HUES64 (cell line): Measurements from ENCODE around the gene AQR.

Experiments
- H3K27ac ChIP-seq: 2 replicates; pipeline ENCODE4 v1.7.0; 2013; ENCODE audit warnings: low read depth, low read length, inconsistent platforms
- H3K27me3 ChIP-seq: 2 replicates; pipeline ENCODE4 v1.6.1; 2013; ENCODE audit warnings: mild to moderate bottlenecking, low read length; ENCODE audit not compliant: insufficient read depth
- H3K36me3 ChIP-seq: 2 replicates; pipeline ENCODE4 v1.6.1; 2013; ENCODE audit warnings: mild to moderate bottlenecking, low read length; ENCODE audit not compliant: insufficient read depth
- H3K4me1 ChIP-seq: 2 replicates; pipeline ENCODE4 v1.6.1; 2013; ENCODE audit warnings: mild to moderate bottlenecking, low read length, moderate library complexity; ENCODE audit not compliant: insufficient read depth
- H3K4me3 ChIP-seq: 2 replicates; pipeline ENCODE4 v1.5.1; 2013; ENCODE audit warnings: mild to moderate bottlenecking, low read length, moderate library complexity
- H3K9ac ChIP-seq: 2 replicates; pipeline ENCODE4 v1.6.1; 2013; ENCODE audit warnings: mild to moderate bottlenecking, low read depth, low read length
- H3K9me3 ChIP-seq: 2 replicates; pipeline ENCODE4 v1.6.1; 2013; ENCODE audit warnings: low read depth, low read length; ENCODE audit not compliant: insufficient read depth
- WGBS: fragments of 150-250, 120-280 bp; methylation state at CpG from one replicate; pipeline ENCODE4 v1.1.7; 2013; ENCODE audit warnings: missing lambda C conversion rate; 5-methylcytosine and 5-hydroxymethylcytosine counted together

Gene AQR

DNA sequence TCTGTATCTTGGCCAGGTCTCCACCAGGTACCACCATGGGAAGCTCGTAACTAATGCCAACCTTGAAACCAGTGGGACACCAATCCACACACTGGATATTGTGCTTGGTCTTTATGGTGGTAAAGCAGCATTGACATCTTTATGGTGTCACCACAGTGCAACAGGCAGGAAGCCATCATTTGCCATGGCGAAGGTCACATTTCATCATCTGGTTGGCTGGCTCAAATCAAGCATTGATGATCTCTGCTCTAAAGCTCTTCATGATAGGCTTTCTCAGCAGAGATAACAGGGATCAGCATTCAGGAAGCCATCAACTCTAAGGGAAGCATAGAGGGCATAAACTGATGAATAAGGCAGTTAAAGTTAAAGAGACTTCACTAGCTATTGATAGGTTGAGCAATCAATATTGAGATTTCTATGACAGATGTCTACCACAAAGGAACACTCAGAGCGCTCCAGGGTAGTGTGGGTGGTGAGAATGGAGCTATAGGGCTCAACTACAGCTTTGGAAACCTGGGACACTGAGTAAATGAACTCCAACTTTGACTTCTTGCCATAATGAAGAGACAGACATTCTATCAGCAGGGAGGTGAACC lies 120.1 kb downstream of the AQR start:
- WGBS = 94% methylated on average over 3 of the region's 3 CpGs
- no peaks in the 10 kb centered on the region for H3K4me1 ChIP-seq
- no peaks in the 10 kb centered on the region for H3K27me3 ChIP-seq
- no peak overlapping the region for H3K9ac ChIP-seq
- H3K9me3 ChIP-seq = no peaks in the 10 kb centered on the region
- H3K4me3 ChIP-seq = no peak overlapping the region
- H3K27ac ChIP-seq = no peak overlapping the region
- no peaks in the 10 kb centered on the region for H3K36me3 ChIP-seq

DNA sequence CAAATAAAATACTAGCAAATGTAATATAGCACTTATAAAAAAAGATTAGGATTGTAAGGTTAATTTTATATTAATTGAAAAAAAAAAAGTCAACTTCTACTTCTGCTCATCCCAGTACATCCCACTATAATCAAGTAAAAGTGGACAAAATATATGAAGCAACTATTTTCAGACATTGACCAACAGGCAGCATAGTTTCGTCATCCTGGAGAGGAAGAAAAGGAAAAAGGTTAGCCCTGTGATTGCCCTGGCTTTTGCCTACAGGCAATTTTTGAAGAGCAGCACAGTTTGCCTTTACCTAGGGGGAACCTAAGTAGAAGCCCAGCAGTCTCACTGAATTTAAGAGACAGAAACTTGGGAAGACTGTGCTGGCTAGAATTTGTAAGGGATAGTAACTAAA lies 121.9 kb downstream of the AQR start:
- WGBS = 94% methylated on average over 1 of the region's 1 CpG

GRCh38 chr15:34841262-34841725 lies 128.2 kb downstream of the AQR start:
- Histone ChIP-seq H3K9ac (no peak overlapping the region), H3K36me3 (no peaks in the 10 kb centered on the region), H3K4me3 (no peak overlapping the region), H3K9me3 (no peaks in the 10 kb centered on the region), H3K27me3 (no peaks in the 10 kb centered on the region), H3K4me1 (no peaks in the 10 kb centered on the region), H3K27ac (no peak overlapping the region)

More for the DNA sequence above, 121.9 kb downstream of the AQR start:
- Histone ChIP-seq H3K9ac (no peak overlapping the region), H3K4me1 (no peaks in the 10 kb centered on the region), H3K36me3 (no peaks in the 10 kb centered on the region), H3K27ac (no peak overlapping the region), H3K4me3 (no peak overlapping the region), H3K27me3 (no peaks in the 10 kb centered on the region), H3K9me3 (no peaks in the 10 kb centered on the region)

GRCh38 chr15:34838282-34838681 lies 131.3 kb downstream of the AQR start:
- 93% methylated on average over 3 of the region's 3 CpGs for WGBS
- H3K27me3 ChIP-seq = no peaks in the 10 kb centered on the region
- no peak overlapping the region for H3K9ac ChIP-seq
- 0 out of 2 replicates have a peak, but pooled peaks cover 5% of the 10 kb centered on the region for H3K9me3 ChIP-seq
- no peaks in the 10 kb centered on the region for H3K36me3 ChIP-seq
- H3K27ac ChIP-seq = no peak overlapping the region
- no peak overlapping the region for H3K4me3 ChIP-seq
- H3K4me1 ChIP-seq = no peaks in the 10 kb centered on the region

- Histone ChIP-seq H3K4me1 (no peaks in the 10 kb centered on the region), H3K36me3 (no peaks in the 10 kb centered on the region), H3K9ac (no peak overlapping the region), H3K27ac (no peak overlapping the region), H3K27me3 (no peaks in the 10 kb centered on the region), H3K9me3 (0 out of 2 replicates have a peak, but pooled peaks cover 5% of the 10 kb centered on the region), H3K4me3 (no peak overlapping the region)
- WGBS = 89% methylated on average over 6 of the region's 6 CpGs
Observed at GRCh38 chr15:34837246-34838016, 132.1 kb downstream of the AQR start.

GRCh38 chr15:34828145-34828911 lies 141.2 kb downstream of the AQR start:
- 90% methylated on average over 1 of the region's 5 CpGs for WGBS
- H3K27ac ChIP-seq = no peak overlapping the region
- H3K27me3 ChIP-seq = no peaks in the 10 kb centered on the region
- H3K36me3 ChIP-seq = no peaks in the 10 kb centered on the region
- no peaks in the 10 kb centered on the region for H3K4me1 ChIP-seq
- no peak overlapping the region for H3K9ac ChIP-seq
- no peak overlapping the region for H3K4me3 ChIP-seq
- no peaks in the 10 kb centered on the region for H3K9me3 ChIP-seq

DNA sequence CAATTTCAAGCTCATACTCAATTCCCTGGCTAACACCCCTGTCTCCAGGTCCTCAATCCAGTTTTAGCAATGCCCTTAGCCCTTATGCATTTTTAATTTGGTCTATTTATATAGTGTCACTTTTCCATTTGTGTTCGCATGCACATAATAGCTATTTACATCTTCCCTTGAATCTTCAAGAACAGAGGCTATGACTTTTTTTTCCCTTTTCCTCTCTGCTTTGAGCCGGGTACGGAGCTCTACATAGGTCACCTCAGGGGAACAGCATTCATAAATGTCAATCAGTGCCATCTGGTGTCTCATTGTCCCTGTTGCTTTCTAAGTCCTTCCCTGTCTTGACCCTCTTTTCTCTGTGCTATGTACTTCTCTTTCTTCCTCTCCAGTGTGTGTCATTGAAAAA lies 147.7 kb downstream of the AQR start:
- H3K4me3 ChIP-seq = no peak overlapping the region
- H3K36me3 ChIP-seq = no peaks in the 10 kb centered on the region
- no peaks in the 10 kb centered on the region for H3K4me1 ChIP-seq
- no peaks in the 10 kb centered on the region for H3K9me3 ChIP-seq
- no peak overlapping the region for H3K9ac ChIP-seq
- H3K27ac ChIP-seq = no peak overlapping the region
- no peaks in the 10 kb centered on the region for H3K27me3 ChIP-seq
- WGBS = 91% methylated on average over 3 of the region's 3 CpGs

- H3K36me3 ChIP-seq = no peaks in the 10 kb centered on the region
- H3K4me1 ChIP-seq = no peaks in the 10 kb centered on the region
- no peak overlapping the region for H3K9ac ChIP-seq
- no peak overlapping the region for H3K27ac ChIP-seq
- H3K27me3 ChIP-seq = no peaks in the 10 kb centered on the region
- H3K9me3 ChIP-seq = no peaks in the 10 kb centered on the region
- 93% methylated on average over 5 of the region's 5 CpGs for WGBS
- H3K4me3 ChIP-seq = no peak overlapping the region
Observed at GRCh38 chr15:34820110-34820509, 149.4 kb downstream of the AQR start.

DNA sequence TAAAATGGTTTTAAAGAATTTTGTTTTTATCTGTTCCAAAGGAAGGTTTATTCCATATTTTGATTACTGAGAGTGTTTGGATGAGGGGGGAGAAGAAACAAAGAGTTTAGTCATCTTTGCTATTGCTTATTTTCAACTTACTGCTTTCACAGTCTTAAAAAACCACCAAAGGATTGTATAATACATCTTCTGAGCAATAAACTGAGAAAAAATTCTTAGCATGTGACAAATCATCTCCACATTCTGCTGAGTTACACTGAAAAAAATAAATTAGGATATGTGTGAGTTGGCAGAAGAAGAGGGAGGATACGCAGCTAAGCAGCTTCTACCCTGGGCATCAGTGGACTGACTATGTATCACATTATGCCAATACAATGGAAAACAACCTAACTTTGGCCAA lies 151.0 kb downstream of the AQR start:
- no peak overlapping the region for H3K4me3 ChIP-seq
- no peak overlapping the region for H3K27ac ChIP-seq
- no peaks in the 10 kb centered on the region for H3K9me3 ChIP-seq
- no peaks in the 10 kb centered on the region for H3K36me3 ChIP-seq
- no peaks in the 10 kb centered on the region for H3K4me1 ChIP-seq
- no CpG with 5 or more reads among the region's 1 CpG for WGBS
- no peaks in the 10 kb centered on the region for H3K27me3 ChIP-seq
- no peak overlapping the region for H3K9ac ChIP-seq

GRCh38 chr15:34815836-34816235 lies 153.7 kb downstream of the AQR start:
- WGBS = no CpG with 5 or more reads among the region's 1 CpG
- H3K9me3 ChIP-seq = no peaks in the 10 kb centered on the region
- H3K4me3 ChIP-seq = no peak overlapping the region
- H3K9ac ChIP-seq = no peak overlapping the region
- no peaks in the 10 kb centered on the region for H3K4me1 ChIP-seq
- no peaks in the 10 kb centered on the region for H3K36me3 ChIP-seq
- H3K27ac ChIP-seq = no peak overlapping the region
- H3K27me3 ChIP-seq = no peaks in the 10 kb centered on the region

- H3K4me3 ChIP-seq = no peak overlapping the region
- no peaks in the 10 kb centered on the region for H3K9me3 ChIP-seq
- H3K36me3 ChIP-seq = no peaks in the 10 kb centered on the region
- 78% methylated on average over 3 of the region's 3 CpGs for WGBS
- no peaks in the 10 kb centered on the region for H3K4me1 ChIP-seq
- H3K27ac ChIP-seq = no peak overlapping the region
- H3K9ac ChIP-seq = no peak overlapping the region
- no peaks in the 10 kb centered on the region for H3K27me3 ChIP-seq
Observed at GRCh38 chr15:34813446-34814190, 155.9 kb downstream of the AQR start.
